IMR-90 (cell line): Measurements from ENCODE around the gene PRM3. TPM values are rescaled to one million over a fixed set of nuclear protein-coding genes. Genes with fewer than 3 reads are reported as not detected.

Experiments
- ATAC-seq: fragments of 200-7000 bp; cut with Tn5 transposase; 2 replicates; pipeline ENCODE4 v1.9.1; 2020; ENCODE audit warnings: low read depth, mild to moderate bottlenecking, moderate library complexity
- BruUV-seq: library from RNA; stranded (reverse); fragments of 400-500 nt; replicated peaks from 2 replicates; lab custom pipeline; 2021; lab: Mats Ljungman, UMichigan
- CTCF ChIA-PET: fragments of 300-600 bp; formaldehyde crosslinking; extraction: SDS; loops from one replicate; lab custom pipeline; 2021; ENCODE audit warnings: antibody characterized with exemption; lab: Yijun Ruan, JAX
- POLR2A ChIA-PET: fragments of 300-600 bp; sonication (Branson Sonifier 250); formaldehyde crosslinking; loops from one replicate; lab custom pipeline; 2022; ENCODE audit warnings: antibody characterized with exemption; ENCODE audit not compliant: unreplicated experiment; lab: Charles Lee
- DNase-seq: peaks from one replicate; pipeline ENCODE4 v3.0.0; 2013
- H2AFZ ChIP-seq: replicated peaks from 2 replicates; pipeline ENCODE3; 2013; ENCODE audit warnings: low read length, mild to moderate bottlenecking; ENCODE audit not compliant: poor library complexity
- H2AK5ac ChIP-seq: 2 replicates; pipeline ENCODE4 v1.6.1; 2013; ENCODE audit warnings: low read depth, low read length, inconsistent platforms
- H2AK9ac ChIP-seq: replicated peaks from 2 replicates; pipeline ENCODE3; 2013; ENCODE audit warnings: mild to moderate bottlenecking, low read depth, low read length, moderate library complexity; ENCODE audit not compliant: poor library complexity
- H2BK120ac ChIP-seq: 2 replicates; pipeline ENCODE4 v1.6.1; 2013; ENCODE audit warnings: low read depth, low read length, inconsistent platforms
- H2BK15ac ChIP-seq: 3 replicates; pipeline ENCODE4 v1.6.1; 2013; ENCODE audit warnings: low read depth, low read length, inconsistent platforms
- H2BK20ac ChIP-seq: 2 replicates; pipeline ENCODE4 v1.6.1; 2013; ENCODE audit warnings: low read depth, mild to moderate bottlenecking, inconsistent platforms, low read length, moderate library complexity
- H2BK5ac ChIP-seq: 2 replicates; pipeline ENCODE4 v1.6.1; 2013; ENCODE audit warnings: mild to moderate bottlenecking, low read depth, low read length, inconsistent platforms; ENCODE audit not compliant: poor library complexity, severe bottlenecking
- H3K14ac ChIP-seq: replicated peaks from 2 replicates; pipeline ENCODE4 v1.6.1; 2013; ENCODE audit warnings: low read depth, low read length, inconsistent platforms
- H3K18ac ChIP-seq: 2 replicates; pipeline ENCODE4 v1.6.1; 2013; ENCODE audit warnings: low read depth, low read length, control low read depth
- H3K23ac ChIP-seq: 2 replicates; pipeline ENCODE4 v1.6.1; 2013; ENCODE audit warnings: low read depth, low read length, inconsistent platforms
- H3K27ac ChIP-seq: 2 replicates; pipeline ENCODE4 v1.5.1; 2013; ENCODE audit warnings: mild to moderate bottlenecking, control low read depth, low read length; ENCODE audit not compliant: insufficient read depth
- H3K27me3 ChIP-seq: 2 replicates; pipeline ENCODE4 v1.6.1; 2013; ENCODE audit warnings: low read length; ENCODE audit not compliant: control insufficient read depth, insufficient read depth
- H3K36me3 ChIP-seq: 2 replicates; pipeline ENCODE4 v1.6.1; 2013; ENCODE audit warnings: low read length, mixed read lengths; ENCODE audit not compliant: control insufficient read depth, insufficient read depth
- H3K4ac ChIP-seq: 2 replicates; pipeline ENCODE4 v1.6.1; 2013; ENCODE audit warnings: low read depth, low read length, inconsistent platforms
- H3K4me1 ChIP-seq: 2 replicates; pipeline ENCODE4 v1.6.1; 2013; ENCODE audit warnings: low read length, mixed read lengths; ENCODE audit not compliant: control insufficient read depth, insufficient read depth
- H3K4me2 ChIP-seq: 2 replicates; pipeline ENCODE4 v1.6.1; 2013; ENCODE audit warnings: low read depth, mild to moderate bottlenecking, control low read depth, low read length, moderate library complexity
- H3K4me3 ChIP-seq: 2 replicates; pipeline ENCODE4 v1.5.1; 2013; ENCODE audit warnings: low read depth, mild to moderate bottlenecking, control low read depth, low read length, moderate library complexity; ENCODE audit not compliant: insufficient read depth
- H3K56ac ChIP-seq: 2 replicates; pipeline ENCODE4 v1.6.1; 2013; ENCODE audit warnings: low read length, inconsistent platforms; ENCODE audit not compliant: insufficient read depth; ENCODE audit errors: extremely low read depth
- H3K79me1 ChIP-seq, 2 experiments: 2 replicates each; pipeline ENCODE4 v1.6.1; 2013; ENCODE audit warnings: low read length in 2 of 2, inconsistent platforms in 1 of 2, low read depth in 1 of 2
- H3K9ac ChIP-seq: 2 replicates; pipeline ENCODE4 v1.6.1; 2013; ENCODE audit warnings: low read depth, low read length, control low read depth
- H3K9me1 ChIP-seq: 2 replicates; pipeline ENCODE4 v1.6.1; 2013; ENCODE audit warnings: low read length, inconsistent platforms; ENCODE audit not compliant: insufficient read depth
- H3K9me3 ChIP-seq: 2 replicates; pipeline ENCODE4 v1.6.1; 2013; ENCODE audit warnings: low read length; ENCODE audit not compliant: control insufficient read depth, insufficient read depth
- H4K20me1 ChIP-seq: 2 replicates; pipeline ENCODE4 v1.6.1; 2013; ENCODE audit warnings: low read length, inconsistent platforms; ENCODE audit not compliant: insufficient read depth
- H4K5ac ChIP-seq: 2 replicates; pipeline ENCODE4 v1.6.1; 2013; ENCODE audit warnings: mild to moderate bottlenecking, low read depth, low read length, control low read depth
- H4K8ac ChIP-seq, 2 experiments: 2 replicates each; pipeline ENCODE4 v1.6.1; 2013; ENCODE audit warnings: low read depth in 2 of 2, low read length in 2 of 2, control low read depth in 1 of 2, inconsistent platforms in 1 of 2
- H4K91ac ChIP-seq: 2 replicates; pipeline ENCODE4 v1.6.1; 2013; ENCODE audit warnings: low read depth, low read length, inconsistent platforms; ENCODE audit not compliant: insufficient read depth
- CEBPB ChIP-seq: IDR thresholded peaks from 2 replicates; pipeline ENCODE4 v1.6.1; 2012; ENCODE audit warnings: low read depth, low read length, improper control_type of control experiment
- MAFK ChIP-seq: IDR thresholded peaks from 2 replicates; pipeline ENCODE4 v1.6.1; 2012; ENCODE audit warnings: low read depth, low read length, improper control_type of control experiment
- POLR2A ChIP-seq: IDR thresholded peaks from 2 replicates; pipeline ENCODE4 v1.6.1; 2012; ENCODE audit warnings: mild to moderate bottlenecking, low read depth, low read length
- RCOR1 ChIP-seq: IDR thresholded peaks from 2 replicates; pipeline ENCODE4 v1.6.1; 2012; ENCODE audit warnings: mild to moderate bottlenecking, low read length, improper control_type of control experiment; ENCODE audit not compliant: insufficient replicate concordance
- WGBS, 2 experiments: methylation state at CpG; one replicate each; pipeline versions ENCODE4 v1.1.5 to v1.1.7; 2013; ENCODE audit warnings: missing lambda C conversion rate in 2 of 2; ENCODE audit not compliant: insufficient read length in 1 of 2; ENCODE audit errors: extremely low coverage in 2 of 2; 5-methylcytosine and 5-hydroxymethylcytosine counted together
- dilution Hi-C: fragments of 300-500 bp; cut with HindIII; formaldehyde crosslinking; loops from one replicate; pipeline ENCODE4 v1.14.3; 2018; ENCODE audit warnings: low sequenced_read_pairs; ENCODE audit not compliant: unreplicated experiment
- in situ Hi-C: fragments of 300-500 bp; cut with MboI; formaldehyde crosslinking; loops from 3 replicates; pipeline ENCODE4 v1.14.3; 2019; ENCODE audit warnings: low sequenced_read_pairs, inconsistent platforms, mixed read lengths
- intact Hi-C: fragments of 100-400 bp; cut with micrococcal nuclease; formaldehyde crosslinking; loops from 2 replicates; pipeline ENCODE4 v1.10.0; 2022
- polyA plus RNA-seq, 3 experiments: library from polyadenylated mRNA; depleted of rRNA; stranded (reverse); fragments of >200 nt; gene quantifications; 2 replicates each; pipeline ENCODE4 v1.2.3, GENCODE V29; 2012; ENCODE audit warnings: low replicate concordance in 1 of 3
- total RNA-seq: library from RNA; depleted of rRNA; stranded (reverse); fragments of >200 nt; gene quantifications from 2 replicates; pipeline ENCODE4 v1.2.3, GENCODE V29; 2012
- TF ChIP-seq, protein P1 (sequence below): conservative IDR thresholded peaks from 2 replicates; pipeline ENCODE4 v1.5.1; 2012; ENCODE audit warnings: mild to moderate bottlenecking, low read depth, low read length, improper control_type of control experiment
- TF ChIP-seq, protein P2 (sequence below): fragments of 150-350 bp; IDR thresholded peaks from 2 replicates; pipeline ENCODE4 v1.6.1; 2017; ENCODE audit warnings: mild to moderate bottlenecking, antibody characterized with exemption, low read length, low read depth

The PRM3 gene
- total and polyA plus RNA-seq, 2 of the 4 experiments (the other 2 are of a cell fraction): not detected

DNA sequence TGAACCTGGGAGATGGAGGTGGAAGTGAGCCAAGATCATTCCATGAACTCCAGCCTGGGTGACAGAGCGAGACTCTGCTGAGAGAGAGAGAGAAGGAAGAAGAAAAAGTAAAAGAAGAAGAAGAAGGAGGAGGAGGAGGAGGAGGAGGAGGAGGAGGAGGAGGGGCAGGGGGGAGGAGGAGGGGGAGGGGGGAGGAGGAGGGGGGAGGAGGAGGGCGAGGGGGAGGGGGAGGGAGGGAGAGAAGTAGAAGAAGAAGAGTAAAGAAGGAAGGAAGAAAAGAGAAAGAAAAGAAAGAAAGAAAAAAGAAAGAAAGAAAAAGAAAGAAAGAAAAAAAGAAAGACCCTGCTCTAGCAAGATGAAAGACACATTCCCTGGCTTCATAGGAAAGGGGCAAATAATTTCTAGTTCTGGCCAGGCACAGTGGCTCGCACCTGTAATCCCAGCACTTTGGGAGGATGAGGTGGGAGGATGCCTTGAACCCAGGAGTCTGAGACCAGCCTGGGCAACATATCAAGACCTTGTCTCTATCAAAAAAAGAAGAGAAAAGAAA, 41.1 kb downstream of the PRM3 start:
- no peak overlapping the region for H2BK120ac ChIP-seq
- TF ChIP-seq, protein P1, sequence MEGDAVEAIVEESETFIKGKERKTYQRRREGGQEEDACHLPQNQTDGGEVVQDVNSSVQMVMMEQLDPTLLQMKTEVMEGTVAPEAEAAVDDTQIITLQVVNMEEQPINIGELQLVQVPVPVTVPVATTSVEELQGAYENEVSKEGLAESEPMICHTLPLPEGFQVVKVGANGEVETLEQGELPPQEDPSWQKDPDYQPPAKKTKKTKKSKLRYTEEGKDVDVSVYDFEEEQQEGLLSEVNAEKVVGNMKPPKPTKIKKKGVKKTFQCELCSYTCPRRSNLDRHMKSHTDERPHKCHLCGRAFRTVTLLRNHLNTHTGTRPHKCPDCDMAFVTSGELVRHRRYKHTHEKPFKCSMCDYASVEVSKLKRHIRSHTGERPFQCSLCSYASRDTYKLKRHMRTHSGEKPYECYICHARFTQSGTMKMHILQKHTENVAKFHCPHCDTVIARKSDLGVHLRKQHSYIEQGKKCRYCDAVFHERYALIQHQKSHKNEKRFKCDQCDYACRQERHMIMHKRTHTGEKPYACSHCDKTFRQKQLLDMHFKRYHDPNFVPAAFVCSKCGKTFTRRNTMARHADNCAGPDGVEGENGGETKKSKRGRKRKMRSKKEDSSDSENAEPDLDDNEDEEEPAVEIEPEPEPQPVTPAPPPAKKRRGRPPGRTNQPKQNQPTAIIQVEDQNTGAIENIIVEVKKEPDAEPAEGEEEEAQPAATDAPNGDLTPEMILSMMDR: no peak
- TF ChIP-seq, protein P2, sequence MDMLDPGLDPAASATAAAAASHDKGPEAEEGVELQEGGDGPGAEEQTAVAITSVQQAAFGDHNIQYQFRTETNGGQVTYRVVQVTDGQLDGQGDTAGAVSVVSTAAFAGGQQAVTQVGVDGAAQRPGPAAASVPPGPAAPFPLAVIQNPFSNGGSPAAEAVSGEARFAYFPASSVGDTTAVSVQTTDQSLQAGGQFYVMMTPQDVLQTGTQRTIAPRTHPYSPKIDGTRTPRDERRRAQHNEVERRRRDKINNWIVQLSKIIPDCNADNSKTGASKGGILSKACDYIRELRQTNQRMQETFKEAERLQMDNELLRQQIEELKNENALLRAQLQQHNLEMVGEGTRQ: no peak
- TF ChIP-seq CEBPB (no peak), MAFK (no peak), POLR2A (no peak), RCOR1 (no peak)
- no peak overlapping the region for H3K56ac ChIP-seq
- H3K4me2 ChIP-seq: no peak overlapping the region
- no peak overlapping the region for H2BK5ac ChIP-seq
- in situ Hi-C loops: no loop called here
- no peak overlapping the region for H2BK20ac ChIP-seq
- ATAC-seq: no peak
- no peaks in the 10 kb centered on the region; the same call in 1 of the 2 replicates for H3K9me1 ChIP-seq
- WGBS, 2 experiments: no CpG with 5 or more reads among the region's 3 CpGs
- ChIA-PET CTCF (no interaction called here), POLR2A (no interaction called here)
- DNase-seq: no peak
- no peak overlapping the region; the same call in 1 of the 2 replicates for H3K14ac ChIP-seq
- no peak overlapping the region for H2AFZ ChIP-seq
- H3K79me1 ChIP-seq: no peaks in the 10 kb centered on the region
- H4K5ac ChIP-seq: no peak overlapping the region
- no peaks in the 10 kb centered on the region for H3K36me3 ChIP-seq
- no peak overlapping the region for H4K91ac ChIP-seq
- no peaks in the 10 kb centered on the region for H4K20me1 ChIP-seq
- no peak overlapping the region for H4K8ac ChIP-seq
- H3K18ac ChIP-seq: no peak overlapping the region
- no peaks in the 10 kb centered on the region; the same call in 1 of the 2 replicates for H3K27me3 ChIP-seq
- peaks cover 2% of the 10 kb centered on the region; the same call in 1 of the 2 replicates for H3K4me1 ChIP-seq
- no peak overlapping the region for H3K27ac ChIP-seq
- no peak overlapping the region for H2AK9ac ChIP-seq
- no peak overlapping the region for H2BK15ac ChIP-seq
- intact Hi-C loops: no loop called here
- no peaks in the 10 kb centered on the region for H3K9me3 ChIP-seq
- H3K4ac ChIP-seq: no peak overlapping the region
- dilution Hi-C loops: no loop called here
- BruUV-seq: no TSS peak
- H2AK5ac ChIP-seq: peak overlapping the region; percentile 54; the same call in 1 of the 2 replicates
- H3K4me3 ChIP-seq: no peak overlapping the region
- no peak overlapping the region for H3K9ac ChIP-seq
- no peak overlapping the region for H3K23ac ChIP-seq
